ENCODE measurements around the gene G6PD.
"Not testable (repeated sequence)": the region's sequence is repeated elsewhere in the genome, so short reads cannot be mapped to it uniquely, and the experiment has no call there.

- not testable (repeated sequence) for TF ChIP-seq EZH2 (IDR thresholded peaks at IDR 0.05; ENCODE audit: borderline replicate concordance, control insufficient read depth, low read depth, low read length); BCLAF1 (IDR thresholded peaks at IDR 0.05); YY1 (IDR thresholded peaks at IDR 0.05; ENCODE audit: low read depth, low read length); CTCF (IDR thresholded peaks at IDR 0.05 in 2 of 3, conservative IDR thresholded peaks at IDR 0.05 in 1 of 3; ENCODE audit: control insufficient read depth in 2 of 3, extremely low read depth in 1 of 3, insufficient read depth in 1 of 3, low read depth in 3 of 3, low read length in 3 of 3); RELA (IDR thresholded peaks at IDR 0.05; ENCODE audit: borderline replicate concordance, partially characterized antibody); CHD2 (IDR thresholded peaks at IDR 0.05; ENCODE audit: borderline replicate concordance, low read depth, low read length); TCF12 (IDR thresholded peaks at IDR 0.05; ENCODE audit: low read depth, low read length); MYC (IDR thresholded peaks at IDR 0.05; ENCODE audit: insufficient read depth, insufficient read length, insufficient replicate concordance, low read length, severe bottlenecking)
Observed at GRCh38 chrX:154590415-154590814, 43.8 kb upstream of the G6PD start.
